NB4 (cell line): ENCODE data around the gene SBNO2.
A peak's percentile ranks its signal among the peaks of the same experiment; 100 is the strongest.

Experiments used
- DNase-seq: peaks from one replicate; pipeline ENCODE4 v3.0.0; 2010; ENCODE audit warnings: low read depth
- H3K4me3 ChIP-seq: one replicate; pipeline ENCODE4 v1.5.1; 2011; ENCODE audit warnings: mild to moderate bottlenecking, low read depth, low read length, moderate library complexity
- MYC ChIP-seq: IDR thresholded peaks from 2 replicates; pipeline ENCODE4 v1.6.1; 2011; ENCODE audit warnings: low read depth, low read length
- POLR2A ChIP-seq: IDR thresholded peaks from 2 replicates; pipeline ENCODE4 v1.6.1; 2011; ENCODE audit warnings: mild to moderate bottlenecking; ENCODE audit not compliant: insufficient read length; ENCODE audit errors: extremely low read depth
- TF ChIP-seq, protein P1 (sequence below): IDR thresholded peaks from one replicate; pipeline ENCODE4 v1.5.1; 2012; ENCODE audit warnings: low read depth, low read length
- TF ChIP-seq, protein P2 (sequence below): IDR thresholded peaks from 2 replicates; pipeline ENCODE4 v1.6.1; 2011; ENCODE audit warnings: low read depth, low read length

Gene SBNO2, protein sequence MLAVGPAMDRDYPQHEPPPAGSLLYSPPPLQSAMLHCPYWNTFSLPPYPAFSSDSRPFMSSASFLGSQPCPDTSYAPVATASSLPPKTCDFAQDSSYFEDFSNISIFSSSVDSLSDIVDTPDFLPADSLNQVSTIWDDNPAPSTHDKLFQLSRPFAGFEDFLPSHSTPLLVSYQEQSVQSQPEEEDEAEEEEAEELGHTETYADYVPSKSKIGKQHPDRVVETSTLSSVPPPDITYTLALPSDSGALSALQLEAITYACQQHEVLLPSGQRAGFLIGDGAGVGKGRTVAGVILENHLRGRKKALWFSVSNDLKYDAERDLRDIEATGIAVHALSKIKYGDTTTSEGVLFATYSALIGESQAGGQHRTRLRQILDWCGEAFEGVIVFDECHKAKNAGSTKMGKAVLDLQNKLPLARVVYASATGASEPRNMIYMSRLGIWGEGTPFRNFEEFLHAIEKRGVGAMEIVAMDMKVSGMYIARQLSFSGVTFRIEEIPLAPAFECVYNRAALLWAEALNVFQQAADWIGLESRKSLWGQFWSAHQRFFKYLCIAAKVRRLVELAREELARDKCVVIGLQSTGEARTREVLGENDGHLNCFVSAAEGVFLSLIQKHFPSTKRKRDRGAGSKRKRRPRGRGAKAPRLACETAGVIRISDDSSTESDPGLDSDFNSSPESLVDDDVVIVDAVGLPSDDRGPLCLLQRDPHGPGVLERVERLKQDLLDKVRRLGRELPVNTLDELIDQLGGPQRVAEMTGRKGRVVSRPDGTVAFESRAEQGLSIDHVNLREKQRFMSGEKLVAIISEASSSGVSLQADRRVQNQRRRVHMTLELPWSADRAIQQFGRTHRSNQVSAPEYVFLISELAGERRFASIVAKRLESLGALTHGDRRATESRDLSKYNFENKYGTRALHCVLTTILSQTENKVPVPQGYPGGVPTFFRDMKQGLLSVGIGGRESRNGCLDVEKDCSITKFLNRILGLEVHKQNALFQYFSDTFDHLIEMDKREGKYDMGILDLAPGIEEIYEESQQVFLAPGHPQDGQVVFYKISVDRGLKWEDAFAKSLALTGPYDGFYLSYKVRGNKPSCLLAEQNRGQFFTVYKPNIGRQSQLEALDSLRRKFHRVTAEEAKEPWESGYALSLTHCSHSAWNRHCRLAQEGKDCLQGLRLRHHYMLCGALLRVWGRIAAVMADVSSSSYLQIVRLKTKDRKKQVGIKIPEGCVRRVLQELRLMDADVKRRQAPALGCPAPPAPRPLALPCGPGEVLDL (N-terminal part only)

DNA sequence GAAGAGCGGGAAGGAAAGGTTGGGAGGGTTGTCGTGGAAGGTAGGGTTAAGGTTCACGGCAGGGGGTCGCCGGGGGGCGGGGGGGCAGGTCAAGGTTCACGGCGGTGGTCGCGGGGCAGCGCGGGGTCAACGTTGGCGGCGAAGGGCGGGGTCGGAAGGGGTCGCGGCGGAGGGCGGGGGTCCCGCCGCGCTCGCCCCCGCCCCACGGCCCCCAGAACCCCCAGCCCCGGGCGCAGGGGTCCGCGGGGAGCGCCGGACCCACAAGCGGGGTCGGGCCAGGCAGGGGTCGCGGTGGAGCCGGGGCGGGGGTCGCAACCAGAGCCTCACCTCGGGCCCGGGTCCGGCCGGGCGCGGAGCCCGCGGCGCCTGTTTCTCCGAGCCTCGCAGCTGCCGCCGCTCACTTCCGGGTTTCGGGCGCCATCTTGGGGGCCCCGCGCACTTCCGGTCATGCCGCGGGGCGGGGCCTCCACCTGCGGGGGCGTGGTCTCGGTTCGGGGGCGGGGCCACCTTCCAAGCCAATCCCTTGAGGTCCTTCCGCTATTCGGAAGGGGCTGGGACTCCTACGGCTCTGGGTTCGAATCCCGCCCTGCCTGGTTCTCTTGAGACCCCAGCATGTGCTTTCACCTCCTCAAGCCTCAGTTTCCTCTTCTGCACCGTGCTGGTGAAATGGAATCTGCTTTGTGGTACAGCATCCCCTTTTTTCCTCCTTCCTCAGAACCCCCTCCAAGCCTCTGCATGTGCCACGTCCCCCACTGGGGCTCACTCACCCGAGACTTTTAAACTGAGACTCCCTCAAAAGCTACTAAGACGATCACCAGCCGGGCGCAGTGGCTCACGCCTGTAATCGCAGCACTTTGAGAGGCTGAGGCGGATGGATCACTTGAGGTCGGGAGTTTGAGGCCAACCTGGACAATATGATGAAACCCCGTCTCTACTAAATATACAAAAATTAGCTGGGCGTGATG is at the start of gene SBNO2:
SBNO2 (minus strand) TSS at position 424 of the 965 bp plus-strand sequence. CDS start 19,992 bp downstream, outside the sequence.
- H3K4me3 ChIP-seq = peak within 1 kb of the TSS; percentile 68
- DNase-seq = peak; percentile 83
- peak; percentile 19; the same call in 1 of the 2 replicates for TF ChIP-seq MYC
- TF ChIP-seq, protein P1, sequence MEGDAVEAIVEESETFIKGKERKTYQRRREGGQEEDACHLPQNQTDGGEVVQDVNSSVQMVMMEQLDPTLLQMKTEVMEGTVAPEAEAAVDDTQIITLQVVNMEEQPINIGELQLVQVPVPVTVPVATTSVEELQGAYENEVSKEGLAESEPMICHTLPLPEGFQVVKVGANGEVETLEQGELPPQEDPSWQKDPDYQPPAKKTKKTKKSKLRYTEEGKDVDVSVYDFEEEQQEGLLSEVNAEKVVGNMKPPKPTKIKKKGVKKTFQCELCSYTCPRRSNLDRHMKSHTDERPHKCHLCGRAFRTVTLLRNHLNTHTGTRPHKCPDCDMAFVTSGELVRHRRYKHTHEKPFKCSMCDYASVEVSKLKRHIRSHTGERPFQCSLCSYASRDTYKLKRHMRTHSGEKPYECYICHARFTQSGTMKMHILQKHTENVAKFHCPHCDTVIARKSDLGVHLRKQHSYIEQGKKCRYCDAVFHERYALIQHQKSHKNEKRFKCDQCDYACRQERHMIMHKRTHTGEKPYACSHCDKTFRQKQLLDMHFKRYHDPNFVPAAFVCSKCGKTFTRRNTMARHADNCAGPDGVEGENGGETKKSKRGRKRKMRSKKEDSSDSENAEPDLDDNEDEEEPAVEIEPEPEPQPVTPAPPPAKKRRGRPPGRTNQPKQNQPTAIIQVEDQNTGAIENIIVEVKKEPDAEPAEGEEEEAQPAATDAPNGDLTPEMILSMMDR = no peak
- TF ChIP-seq POLR2A = peak; percentile 58
- TF ChIP-seq, protein P2, sequence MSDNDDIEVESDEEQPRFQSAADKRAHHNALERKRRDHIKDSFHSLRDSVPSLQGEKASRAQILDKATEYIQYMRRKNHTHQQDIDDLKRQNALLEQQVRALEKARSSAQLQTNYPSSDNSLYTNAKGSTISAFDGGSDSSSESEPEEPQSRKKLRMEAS = 0 out of 2 replicates have a peak, but pooled peaks have one; percentile 21

DNA sequence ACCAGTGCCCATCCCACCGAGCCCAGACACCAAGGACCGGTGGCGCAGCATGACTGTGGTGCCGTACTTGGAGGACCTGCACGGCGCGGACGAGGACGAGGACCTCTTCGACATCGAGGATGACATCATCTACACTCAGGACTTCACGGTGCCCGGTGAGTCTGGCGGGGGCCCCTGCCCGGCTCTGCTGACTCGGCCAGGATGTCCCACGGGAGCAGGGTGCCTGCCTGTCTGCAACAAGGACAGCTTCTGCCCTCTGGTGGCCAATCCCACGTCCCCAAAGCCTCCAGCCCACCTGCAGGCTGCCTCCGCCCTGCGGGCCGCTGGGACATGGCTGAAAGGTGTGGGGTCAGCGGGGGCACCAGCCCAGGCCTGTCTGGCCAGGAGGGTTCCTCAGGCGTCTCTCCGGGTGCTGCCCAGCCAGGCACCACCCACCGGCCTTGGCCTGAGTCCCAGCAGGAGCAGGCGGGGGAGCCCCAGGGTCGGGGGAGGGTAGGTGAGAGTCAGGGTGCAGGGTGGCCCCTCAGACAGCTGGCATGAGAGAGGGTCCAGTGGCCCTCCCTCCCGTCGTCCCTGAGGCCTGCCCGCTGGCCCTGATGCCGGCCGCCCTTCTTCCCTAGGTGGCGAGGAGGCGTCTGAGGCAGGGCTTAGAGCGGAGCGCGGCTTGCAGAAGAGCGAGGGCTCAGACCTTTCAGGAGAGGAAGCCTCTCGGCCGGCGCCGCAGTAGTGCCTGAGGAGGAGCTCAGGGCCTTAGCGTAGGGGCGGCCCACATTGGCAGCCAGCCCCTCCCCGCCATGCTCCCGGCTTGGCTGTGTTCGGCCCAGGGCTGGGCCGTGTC is 49.2 kb upstream of the SBNO2 start:
- no peak overlapping the region for H3K4me3 ChIP-seq
- TF ChIP-seq, protein P2 = no peak
- TF ChIP-seq, protein P1 = peak; percentile 51
- no peak for TF ChIP-seq POLR2A
- no peak for TF ChIP-seq MYC
- peak; percentile 71 for DNase-seq

DNA sequence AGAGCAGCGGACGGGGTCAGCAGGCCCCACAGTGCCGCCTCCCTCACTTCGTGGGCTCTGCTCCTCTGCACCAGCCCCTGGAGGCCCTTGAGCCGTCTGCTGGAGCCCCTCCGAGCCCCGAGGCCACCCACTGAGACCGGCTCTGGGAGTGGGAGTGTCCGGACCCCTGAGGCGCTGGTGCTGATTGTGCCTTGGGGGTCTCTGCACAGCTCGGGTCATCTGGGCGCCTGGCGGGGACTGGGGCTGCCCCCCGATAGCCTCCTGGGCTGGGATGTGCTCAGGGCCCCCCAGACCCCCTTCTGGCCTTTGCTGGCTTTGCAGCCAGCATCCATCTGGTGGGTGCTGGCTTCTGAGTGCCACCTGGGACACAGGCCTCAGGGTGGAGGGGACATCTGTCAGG is 48.3 kb upstream of the SBNO2 start:
- TF ChIP-seq, protein P1 = no peak
- TF ChIP-seq POLR2A (no peak), MYC (no peak)
- TF ChIP-seq, protein P2 = no peak
- no peak for DNase-seq
- H3K4me3 ChIP-seq = no peak overlapping the region

DNA sequence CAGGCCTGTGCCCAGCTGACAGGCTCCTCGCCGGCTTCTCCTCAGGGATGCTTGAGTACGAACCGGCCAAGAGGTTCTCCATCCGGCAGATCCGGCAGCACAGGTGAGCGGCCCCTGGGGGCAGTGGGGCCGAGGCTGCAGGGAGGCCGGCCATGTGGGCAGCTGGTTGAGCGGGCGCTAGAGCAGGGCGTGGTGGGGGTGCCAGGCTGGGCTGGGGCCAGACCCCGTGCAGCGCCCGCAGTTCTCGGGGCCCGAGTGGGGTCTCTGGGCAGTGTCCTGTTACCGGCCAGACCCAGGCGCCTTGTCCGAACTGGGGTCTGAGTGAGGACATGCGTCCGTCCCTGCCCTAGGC is 47.8 kb upstream of the SBNO2 start:
- no peak for DNase-seq
- no peak overlapping the region for H3K4me3 ChIP-seq
- TF ChIP-seq, protein P1 = no peak
- TF ChIP-seq, protein P2 = no peak
- no peak for TF ChIP-seq POLR2A
- no peak for TF ChIP-seq MYC
